Activated T-helper 1 cell treated with Interleukin-2 at 50 U/mL for 16 hours (primary cell): ENCODE data around the gene ENPP6.
"Not testable (repeated sequence)": the region's sequence is repeated elsewhere in the genome, so short reads cannot be mapped to it uniquely, and the experiment has no call there.

Experiments
- DNase-seq: peaks from one replicate; pipeline ENCODE4 v3.0.0-alpha.2; 2020; ENCODE audit warnings: low read depth

Gene ENPP6

GRCh38 chr4:184148738-184149637, 68.7 kb downstream of the ENPP6 start:
- no peak for DNase-seq

- no peak for DNase-seq
These were observed 69.6 kb downstream of the ENPP6 start for GRCh38 chr4:184147858-184148737.

- DNase-seq: no peak
These were observed 70.7 kb downstream of the ENPP6 start for GRCh38 chr4:184146951-184147350.

- DNase-seq: no peak
These were observed 72.1 kb downstream of the ENPP6 start for GRCh38 chr4:184145596-184145995.

- DNase-seq: no peak
These were observed 73.7 kb downstream of the ENPP6 start for GRCh38 chr4:184143770-184144564.

GRCh38 chr4:184142121-184143000, 75.3 kb downstream of the ENPP6 start:
- DNase-seq: no peak

GRCh38 chr4:184140901-184141300, 76.8 kb downstream of the ENPP6 start:
- not testable (repeated sequence) for DNase-seq

- DNase-seq: no peak
These were observed 81.1 kb downstream of the ENPP6 start for GRCh38 chr4:184136525-184136924.

GRCh38 chr4:184126800-184127199, 90.9 kb downstream of the ENPP6 start:
- DNase-seq: no peak

- DNase-seq: no peak
These were observed 94.9 kb downstream of the ENPP6 start for GRCh38 chr4:184122631-184123408.

GRCh38 chr4:184120549-184121127, 97.0 kb downstream of the ENPP6 start:
- no peak for DNase-seq

GRCh38 chr4:184117662-184118199, 99.9 kb downstream of the ENPP6 start:
- DNase-seq: no peak

- no peak for DNase-seq
These were observed 102.3 kb downstream of the ENPP6 start for GRCh38 chr4:184115399-184115798.

- no peak for DNase-seq
These were observed 103.2 kb downstream of the ENPP6 start for GRCh38 chr4:184114431-184114830.

- no peak for DNase-seq
These were observed 105.6 kb downstream of the ENPP6 start for GRCh38 chr4:184112006-184112550.

- DNase-seq: no peak
These were observed 106.3 kb downstream of the ENPP6 start for GRCh38 chr4:184111233-184111832.

GRCh38 chr4:184110452-184111224, 107.0 kb downstream of the ENPP6 start:
- DNase-seq: no peak

- DNase-seq: no peak
These were observed 109.6 kb downstream of the ENPP6 start for GRCh38 chr4:184108006-184108501.
